Naive thymus-derived CD4-positive, alpha-beta T cell (primary cell): ENCODE measurements around the gene C7. TPM values are rescaled to one million over a fixed set of nuclear protein-coding genes. Genes with fewer than 3 reads are reported as not detected.

Experiments
- ATAC-seq: fragments of 150-1000 bp; cut with Tn5 transposase; 2 replicates; pipeline ENCODE4 v1.10.0; 2021; ENCODE audit warnings: mild to moderate bottlenecking, moderate library complexity
- CTCF ChIA-PET: fragments of 350-600 bp; sonication (Branson Sonifier 250); formaldehyde crosslinking; loops from one replicate; lab custom pipeline; 2021; ENCODE audit warnings: antibody characterized with exemption; lab: Charles Lee
- POLR2A ChIA-PET: fragments of 350-600 bp; sonication (Branson Sonifier 250); formaldehyde crosslinking; loops from one replicate; lab custom pipeline; 2021; ENCODE audit warnings: antibody characterized with exemption, inconsistent platforms; lab: Charles Lee
- DNase-seq, 9 donors: peaks; one replicate each; pipeline versions ENCODE4 v3.0.0 to v3.0.0-alpha.2; 2020 to 2022; ENCODE audit warnings: mixed read lengths in 1 of 9
- H3K27ac ChIP-seq: one replicate; pipeline ENCODE4 v1.7.0; 2013; ENCODE audit warnings: mild to moderate bottlenecking, low read depth, low read length, moderate library complexity
- H3K27me3 ChIP-seq, 2 donors: one replicate each; pipeline ENCODE4 v1.7.0; 2013; ENCODE audit warnings: low read length in 2 of 2, mild to moderate bottlenecking in 2 of 2, moderate library complexity in 2 of 2; ENCODE audit not compliant: control insufficient read depth in 2 of 2, insufficient read depth in 2 of 2
- H3K36me3 ChIP-seq, 3 experiments: 1 replicate in 2 of 3; 2 replicates in 1 of 3; pipeline ENCODE4 v1.7.0; 2013; ENCODE audit warnings: low read length in 3 of 3, mild to moderate bottlenecking in 3 of 3, moderate library complexity in 1 of 3; ENCODE audit not compliant: insufficient read depth in 3 of 3, control insufficient read depth in 2 of 3
- H3K4me1 ChIP-seq, 2 donors: one replicate each; pipeline ENCODE4 v1.7.0; 2013; ENCODE audit warnings: low read length in 2 of 2, mild to moderate bottlenecking in 2 of 2, moderate library complexity in 1 of 2; ENCODE audit not compliant: control insufficient read depth in 2 of 2, insufficient read depth in 2 of 2
- H3K4me3 ChIP-seq: 2 replicates; pipeline ENCODE4 v1.7.0; 2013; ENCODE audit warnings: mild to moderate bottlenecking, low read length
- H3K9me3 ChIP-seq, 3 experiments: 1 replicate in 2 of 3; 2 replicates in 1 of 3; pipeline ENCODE4 v1.7.0; 2013; ENCODE audit warnings: low read length in 3 of 3; ENCODE audit not compliant: control insufficient read depth in 2 of 3
- H3K27ac Mint-ChIP-seq, 9 donors: one replicate each; pipeline ENCODE4 v1.8.0; 2020 to 2022; ENCODE audit warnings: mixed read lengths in 9 of 9, mild to moderate bottlenecking in 8 of 9, moderate library complexity in 5 of 9, inconsistent platforms in 2 of 9
- H3K27me3 Mint-ChIP-seq, 5 donors: one replicate each; pipeline ENCODE4 v1.8.0; 2021 to 2022; ENCODE audit warnings: mixed read lengths in 5 of 5, mild to moderate bottlenecking in 1 of 5
- H3K36me3 Mint-ChIP-seq, 5 donors: one replicate each; pipeline ENCODE4 v1.8.0; 2020 to 2022; ENCODE audit warnings: mixed read lengths in 5 of 5, mild to moderate bottlenecking in 3 of 5, inconsistent platforms in 1 of 5
- H3K4me1 Mint-ChIP-seq, 7 donors: one replicate each; pipeline ENCODE4 v1.8.0; 2020 to 2022; ENCODE audit warnings: mixed read lengths in 7 of 7, mild to moderate bottlenecking in 3 of 7, inconsistent platforms in 1 of 7
- H3K4me3 Mint-ChIP-seq, 10 donors: one replicate each; pipeline ENCODE4 v1.8.0; 2020 to 2022; ENCODE audit warnings: mild to moderate bottlenecking in 10 of 10, mixed read lengths in 10 of 10, moderate library complexity in 6 of 10, inconsistent platforms in 2 of 10
- H3K9me3 Mint-ChIP-seq, 11 donors: one replicate each; pipeline ENCODE4 v1.8.0; 2020 to 2022; ENCODE audit warnings: mixed read lengths in 11 of 11, mild to moderate bottlenecking in 4 of 11, inconsistent platforms in 1 of 11, moderate library complexity in 1 of 11
- intact Hi-C, 2 donors: fragments of 100-400 bp; cut with micrococcal nuclease; formaldehyde crosslinking; loops; one replicate each; pipeline ENCODE4 v1.15.1; 2023
- polyA plus RNA-seq, 2 donors: library from polyadenylated mRNA; unstranded; fragments of 300-500 nt; fragmentation: Illumina TruSeq; gene quantifications; one replicate each; pipeline ENCODE4 v1.2.3, GENCODE V29; 2021
- total RNA-seq, 6 experiments: library from RNA in 5 of 6; stranded (reverse) in 5 of 6; gene quantifications; 1 replicate in 5 of 6; 2 replicates in 1 of 6; pipeline ENCODE4 v1.2.3 and lab custom pipeline; 2021 to 2026

The C7 gene
- total and polyA plus RNA-seq, 7 experiments from 2014 or later = not detected

DNA sequence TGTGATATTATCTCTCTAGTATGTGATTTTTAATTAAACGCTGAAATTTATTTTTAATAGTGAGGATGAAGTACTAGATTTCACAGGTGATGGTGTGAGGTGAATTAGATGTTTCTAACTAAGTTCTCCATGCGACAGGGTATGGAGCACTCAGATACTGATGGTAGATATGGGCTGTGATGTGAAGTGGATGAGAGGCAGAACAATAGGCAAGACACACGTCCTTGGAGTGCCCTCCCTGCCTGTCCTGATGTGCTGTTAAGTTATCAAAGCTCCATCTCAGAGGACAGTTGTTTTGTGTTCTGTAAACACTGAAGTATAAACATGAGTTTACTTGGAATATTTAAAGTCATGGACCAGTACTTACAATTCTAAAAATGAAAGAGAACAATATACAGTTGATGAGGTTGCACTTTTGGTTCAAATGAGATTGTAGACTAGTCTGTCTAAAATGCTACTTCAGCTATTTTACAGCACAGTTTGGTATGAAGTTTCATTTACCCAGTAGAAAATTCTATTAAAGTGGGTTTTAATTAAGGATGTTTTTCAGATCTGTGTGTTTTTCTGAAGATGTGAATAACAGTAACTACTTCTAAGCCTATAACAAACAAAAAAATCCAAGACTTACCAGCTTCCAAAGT is 64.2 kb downstream of the C7 start:
- Histone ChIP-seq H3K4me1 (no peaks in the 10 kb centered on the region), H3K4me3 (no peak overlapping the region), H3K36me3 (no peaks in the 10 kb centered on the region), H3K27me3 (no peaks in the 10 kb centered on the region), H3K9me3 (no peaks in the 10 kb centered on the region), H3K27ac (no peak overlapping the region)
- H3K4me1 Mint-ChIP-seq = no peaks in the 10 kb centered on the region
- peaks cover 0 to 2% (median 0%) of the 10 kb centered on the region in 11 donors for H3K9me3 Mint-ChIP-seq
- peaks cover 0 to 25% (median 11%) of the 10 kb centered on the region in 5 donors for H3K27me3 Mint-ChIP-seq
- ATAC-seq (no peak), DNase-seq (no peak)
- intact Hi-C loops = no loop called here
- POLR2A ChIA-PET = no interaction called here
- H3K36me3 Mint-ChIP-seq = no peaks in the 10 kb centered on the region
- no peak overlapping the region for H3K27ac Mint-ChIP-seq
- no peak overlapping the region for H3K4me3 Mint-ChIP-seq
- CTCF ChIA-PET = no interaction called here

- Histone ChIP-seq H3K36me3 (no peaks in the 10 kb centered on the region), H3K27ac (no peak overlapping the region), H3K4me1 (no peaks in the 10 kb centered on the region), H3K4me3 (no peak overlapping the region), H3K27me3 (no peaks in the 10 kb centered on the region), H3K9me3 (no peaks in the 10 kb centered on the region)
- Mint-ChIP-seq H3K36me3 (no peaks in the 10 kb centered on the region), H3K4me3 (no peak overlapping the region), H3K9me3 (peaks cover 0 to 2% (median 0%) of the 10 kb centered on the region in 11 donors), H3K4me1 (no peaks in the 10 kb centered on the region), H3K27ac (no peak overlapping the region), H3K27me3 (peaks cover 2 to 29% (median 11%) of the 10 kb centered on the region in 5 donors)
- intact Hi-C loops = no loop called here
- POLR2A ChIA-PET = no interaction called here
- DNase-seq (no peak), ATAC-seq (no peak)
- CTCF ChIA-PET = no interaction called here
Observed at GRCh38 chr5:40976041-40976440, 66.7 kb downstream of the C7 start.

GRCh38 chr5:40976836-40977235 is 67.5 kb downstream of the C7 start:
- H3K27me3 Mint-ChIP-seq = peaks cover 0 to 24% (median 13%) of the 10 kb centered on the region in 5 donors
- H3K36me3 Mint-ChIP-seq = no peaks in the 10 kb centered on the region
- H3K27ac ChIP-seq = no peak overlapping the region
- no peaks in the 10 kb centered on the region for H3K27me3 ChIP-seq
- ChIA-PET POLR2A (no interaction called here), CTCF (no interaction called here)
- H3K4me3 Mint-ChIP-seq = no peak overlapping the region
- intact Hi-C loops = no loop called here
- H3K4me1 Mint-ChIP-seq = no peaks in the 10 kb centered on the region
- H3K4me3 ChIP-seq = no peak overlapping the region
- no peaks in the 10 kb centered on the region for H3K9me3 ChIP-seq
- H3K27ac Mint-ChIP-seq = no peak overlapping the region
- H3K4me1 ChIP-seq = no peaks in the 10 kb centered on the region
- DNase-seq (no peak), ATAC-seq (no peak)
- H3K9me3 Mint-ChIP-seq = peaks cover 0 to 2% (median 0%) of the 10 kb centered on the region in 11 donors
- H3K36me3 ChIP-seq = no peaks in the 10 kb centered on the region

- no peak for DNase-seq
- H3K4me3 Mint-ChIP-seq = no peak overlapping the region
- H3K9me3 Mint-ChIP-seq = peaks cover 0 to 4% (median 0%) of the 10 kb centered on the region in 11 donors
- POLR2A ChIA-PET = no interaction called here
- no peaks in the 10 kb centered on the region for H3K36me3 Mint-ChIP-seq
- no peaks in the 10 kb centered on the region for H3K9me3 ChIP-seq
- H3K4me1 ChIP-seq = no peaks in the 10 kb centered on the region
- H3K27ac Mint-ChIP-seq = no peak overlapping the region
- no peaks in the 10 kb centered on the region for H3K36me3 ChIP-seq
- intact Hi-C loops = no loop called here
- no peak overlapping the region for H3K4me3 ChIP-seq
- ATAC-seq = no peak
- H3K27me3 ChIP-seq = no peaks in the 10 kb centered on the region
- H3K4me1 Mint-ChIP-seq = no peaks in the 10 kb centered on the region
- H3K27me3 Mint-ChIP-seq = peaks cover 0 to 35% (median 14%) of the 10 kb centered on the region in 5 donors
- no peak overlapping the region for H3K27ac ChIP-seq
- CTCF ChIA-PET = interaction anchor here (0.6 kb wide), 1 partner anchor 1257 kb away, joined by 3 read pairs; no protein-coding TSS in a partner anchor
Observed at GRCh38 chr5:40981420-40981819, 72.1 kb downstream of the C7 start.

GRCh38 chr5:40983781-40984180 is 74.5 kb downstream of the C7 start:
- intact Hi-C loops = no loop called here
- H3K4me1 Mint-ChIP-seq = no peaks in the 10 kb centered on the region
- Histone ChIP-seq H3K4me3 (no peak overlapping the region), H3K4me1 (no peaks in the 10 kb centered on the region), H3K27ac (no peak overlapping the region), H3K27me3 (no peaks in the 10 kb centered on the region), H3K36me3 (no peaks in the 10 kb centered on the region), H3K9me3 (no peaks in the 10 kb centered on the region)
- H3K27me3 Mint-ChIP-seq = peaks cover 0 to 38% (median 6%) of the 10 kb centered on the region in 5 donors
- no peak overlapping the region for H3K27ac Mint-ChIP-seq
- CTCF ChIA-PET = interaction anchor here (0.6 kb wide), 1 partner anchor 9 kb away, joined by 3 read pairs; no protein-coding TSS in a partner anchor
- DNase-seq (no peak), ATAC-seq (no peak)
- H3K4me3 Mint-ChIP-seq = no peak overlapping the region
- POLR2A ChIA-PET = no interaction called here
- H3K36me3 Mint-ChIP-seq = no peaks in the 10 kb centered on the region
- H3K9me3 Mint-ChIP-seq = peaks cover 0 to 14% (median 3%) of the 10 kb centered on the region in 11 donors

- Histone ChIP-seq H3K4me1 (no peaks in the 10 kb centered on the region), H3K4me3 (no peak overlapping the region), H3K9me3 (no peaks in the 10 kb centered on the region), H3K27ac (no peak overlapping the region), H3K36me3 (no peaks in the 10 kb centered on the region), H3K27me3 (no peaks in the 10 kb centered on the region)
- POLR2A ChIA-PET = no interaction called here
- Mint-ChIP-seq H3K9me3 (peaks cover 0 to 15% (median 3%) of the 10 kb centered on the region in 11 donors), H3K27ac (no peak overlapping the region), H3K27me3 (peaks cover 0 to 43% (median 9%) of the 10 kb centered on the region in 5 donors), H3K4me1 (no peaks in the 10 kb centered on the region), H3K4me3 (no peak overlapping the region), H3K36me3 (no peaks in the 10 kb centered on the region)
- CTCF ChIA-PET = no interaction called here
- ATAC-seq = no peak
- intact Hi-C loops = no loop called here
- DNase-seq = no peak
Observed at GRCh38 chr5:40984884-40985283, 75.6 kb downstream of the C7 start.

- no peaks in the 10 kb centered on the region for H3K9me3 ChIP-seq
- Mint-ChIP-seq H3K4me3 (no peak overlapping the region), H3K9me3 (peaks cover 0 to 15% (median 3%) of the 10 kb centered on the region in 11 donors), H3K36me3 (no peaks in the 10 kb centered on the region), H3K27me3 (peaks cover 0 to 47% (median 13%) of the 10 kb centered on the region in 5 donors), H3K27ac (no peak overlapping the region), H3K4me1 (no peaks in the 10 kb centered on the region)
- H3K27ac ChIP-seq = no peak overlapping the region
- no peaks in the 10 kb centered on the region for H3K27me3 ChIP-seq
- ATAC-seq (no peak), DNase-seq (no peak)
- no peaks in the 10 kb centered on the region for H3K36me3 ChIP-seq
- H3K4me3 ChIP-seq = no peak overlapping the region
- H3K4me1 ChIP-seq = no peaks in the 10 kb centered on the region
- intact Hi-C loops = no loop called here
- CTCF ChIA-PET = no interaction called here
- POLR2A ChIA-PET = no interaction called here
Observed at GRCh38 chr5:40985501-40985900, 76.2 kb downstream of the C7 start.
